GM18519 (cell line): ENCODE measurements around the gene GRK1.

Experiments used
- ATAC-seq: cut with Tn5 transposase; IDR thresholded peaks from one replicate; pipeline ENCODE4 v1.9.1; 2021; ENCODE audit warnings: mild to moderate bottlenecking, moderate library complexity; ENCODE audit not compliant: unreplicated experiment, low FRiP score

The GRK1 gene

GRCh38 chr13:113786262-113786841, 119.3 kb downstream of the GRK1 start:
- ATAC-seq: no peak
